ENCODE results near the gene GTPBP3.

DNA sequence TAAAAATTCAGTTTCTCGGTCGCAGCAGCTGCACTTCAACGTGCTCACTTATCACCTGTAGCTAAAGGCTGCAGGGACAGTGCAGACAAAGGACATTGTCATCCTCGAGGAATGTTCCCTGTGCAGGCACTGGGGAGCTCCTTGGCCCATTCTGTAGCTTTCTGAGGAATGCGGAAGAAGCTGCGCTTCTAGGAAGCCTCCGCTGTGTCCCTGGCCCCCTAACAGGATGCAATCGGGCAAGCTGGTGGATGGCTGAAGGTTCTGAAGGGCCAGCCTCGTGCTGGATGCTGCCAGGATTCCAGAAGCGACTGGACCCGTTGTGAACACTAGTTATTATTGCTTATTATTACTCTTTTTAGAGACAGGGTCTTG, 10.8 kb upstream of the GTPBP3 start:
- TF ChIP-seq, protein P1, sequence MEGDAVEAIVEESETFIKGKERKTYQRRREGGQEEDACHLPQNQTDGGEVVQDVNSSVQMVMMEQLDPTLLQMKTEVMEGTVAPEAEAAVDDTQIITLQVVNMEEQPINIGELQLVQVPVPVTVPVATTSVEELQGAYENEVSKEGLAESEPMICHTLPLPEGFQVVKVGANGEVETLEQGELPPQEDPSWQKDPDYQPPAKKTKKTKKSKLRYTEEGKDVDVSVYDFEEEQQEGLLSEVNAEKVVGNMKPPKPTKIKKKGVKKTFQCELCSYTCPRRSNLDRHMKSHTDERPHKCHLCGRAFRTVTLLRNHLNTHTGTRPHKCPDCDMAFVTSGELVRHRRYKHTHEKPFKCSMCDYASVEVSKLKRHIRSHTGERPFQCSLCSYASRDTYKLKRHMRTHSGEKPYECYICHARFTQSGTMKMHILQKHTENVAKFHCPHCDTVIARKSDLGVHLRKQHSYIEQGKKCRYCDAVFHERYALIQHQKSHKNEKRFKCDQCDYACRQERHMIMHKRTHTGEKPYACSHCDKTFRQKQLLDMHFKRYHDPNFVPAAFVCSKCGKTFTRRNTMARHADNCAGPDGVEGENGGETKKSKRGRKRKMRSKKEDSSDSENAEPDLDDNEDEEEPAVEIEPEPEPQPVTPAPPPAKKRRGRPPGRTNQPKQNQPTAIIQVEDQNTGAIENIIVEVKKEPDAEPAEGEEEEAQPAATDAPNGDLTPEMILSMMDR (IDR thresholded peaks at IDR 0.05), result no peak
- TF ChIP-seq POLR2A (IDR thresholded peaks at IDR 0.05), result no peak
- no peak for TF ChIP-seq EP300 (IDR thresholded peaks at IDR 0.05)

All from tibial nerve (tissue), 4 donors.